ENCODE results near the gene HIF1AN.

HIF1AN gene

GRCh38 chr10:100506596-100507356 is 29.0 kb upstream of the HIF1AN start:
- H3K27ac ChIP-seq (ENCODE audit: low read depth, low read length): no peak overlapping the region
- H3K36me3 ChIP-seq (ENCODE audit: control insufficient read depth, insufficient read depth, low read length): no peaks in the 10 kb centered on the region
- H3K9me3 ChIP-seq (ENCODE audit: control insufficient read depth, insufficient read depth, low read length): no peaks in the 10 kb centered on the region
- no peak overlapping the region for H3K4me3 ChIP-seq (ENCODE audit: low read depth, low read length)
- H3K9ac ChIP-seq (ENCODE audit: low read depth, low read length): no peak overlapping the region
- no peaks in the 10 kb centered on the region for H3K4me1 ChIP-seq (ENCODE audit: control insufficient read depth, insufficient read depth, low read length)
- no peaks in the 10 kb centered on the region; the same call in none of the 2 replicates for H3K27me3 ChIP-seq (ENCODE audit: control insufficient read depth, insufficient read depth, low read length)

GRCh38 chr10:100507357-100507732 is 28.4 kb upstream of the HIF1AN start:
- Histone ChIP-seq H3K9me3 (ENCODE audit: control insufficient read depth, insufficient read depth, low read length) (no peaks in the 10 kb centered on the region), H3K4me3 (ENCODE audit: low read depth, low read length) (no peak overlapping the region), H3K27me3 (ENCODE audit: control insufficient read depth, insufficient read depth, low read length) (no peaks in the 10 kb centered on the region; the same call in 1 of the 2 replicates), H3K9ac (ENCODE audit: low read depth, low read length) (no peak overlapping the region), H3K4me1 (ENCODE audit: control insufficient read depth, insufficient read depth, low read length) (no peaks in the 10 kb centered on the region), H3K27ac (ENCODE audit: low read depth, low read length) (no peak overlapping the region), H3K36me3 (ENCODE audit: control insufficient read depth, insufficient read depth, low read length) (no peaks in the 10 kb centered on the region)

GRCh38 chr10:100508266-100508665 is 27.5 kb upstream of the HIF1AN start:
- Histone ChIP-seq H3K4me1 (ENCODE audit: control insufficient read depth, insufficient read depth, low read length) (no peaks in the 10 kb centered on the region), H3K36me3 (ENCODE audit: control insufficient read depth, insufficient read depth, low read length) (no peaks in the 10 kb centered on the region), H3K27me3 (ENCODE audit: control insufficient read depth, insufficient read depth, low read length) (no peaks in the 10 kb centered on the region; the same call in 1 of the 2 replicates), H3K27ac (ENCODE audit: low read depth, low read length) (no peak overlapping the region), H3K9me3 (ENCODE audit: control insufficient read depth, insufficient read depth, low read length) (no peaks in the 10 kb centered on the region), H3K9ac (ENCODE audit: low read depth, low read length) (no peak overlapping the region), H3K4me3 (ENCODE audit: low read depth, low read length) (no peak overlapping the region)

- Histone ChIP-seq H3K4me1 (ENCODE audit: control insufficient read depth, insufficient read depth, low read length) (no peaks in the 10 kb centered on the region), H3K4me3 (ENCODE audit: low read depth, low read length) (no peak overlapping the region), H3K27ac (ENCODE audit: low read depth, low read length) (no peak overlapping the region), H3K9ac (ENCODE audit: low read depth, low read length) (no peak overlapping the region), H3K27me3 (ENCODE audit: control insufficient read depth, insufficient read depth, low read length) (no peaks in the 10 kb centered on the region; the same call in 1 of the 2 replicates), H3K36me3 (ENCODE audit: control insufficient read depth, insufficient read depth, low read length) (no peaks in the 10 kb centered on the region), H3K9me3 (ENCODE audit: control insufficient read depth, insufficient read depth, low read length) (no peaks in the 10 kb centered on the region)
Measured at GRCh38 chr10:100508691-100509150, 27.0 kb upstream of the HIF1AN start.

- Histone ChIP-seq H3K27ac (ENCODE audit: low read depth, low read length) (no peak overlapping the region), H3K9me3 (ENCODE audit: control insufficient read depth, insufficient read depth, low read length) (no peaks in the 10 kb centered on the region), H3K27me3 (ENCODE audit: control insufficient read depth, insufficient read depth, low read length) (no peaks in the 10 kb centered on the region; the same call in 1 of the 2 replicates), H3K36me3 (ENCODE audit: control insufficient read depth, insufficient read depth, low read length) (no peaks in the 10 kb centered on the region), H3K9ac (ENCODE audit: low read depth, low read length) (no peak overlapping the region), H3K4me3 (ENCODE audit: low read depth, low read length) (no peak overlapping the region), H3K4me1 (ENCODE audit: control insufficient read depth, insufficient read depth, low read length) (no peaks in the 10 kb centered on the region)
Measured at GRCh38 chr10:100509241-100509840, 26.4 kb upstream of the HIF1AN start.

- Histone ChIP-seq H3K4me3 (ENCODE audit: low read depth, low read length) (no peak overlapping the region), H3K9ac (ENCODE audit: low read depth, low read length) (no peak overlapping the region), H3K27ac (ENCODE audit: low read depth, low read length) (no peak overlapping the region), H3K4me1 (ENCODE audit: control insufficient read depth, insufficient read depth, low read length) (no peaks in the 10 kb centered on the region), H3K9me3 (ENCODE audit: control insufficient read depth, insufficient read depth, low read length) (no peaks in the 10 kb centered on the region), H3K36me3 (ENCODE audit: control insufficient read depth, insufficient read depth, low read length) (no peaks in the 10 kb centered on the region), H3K27me3 (ENCODE audit: control insufficient read depth, insufficient read depth, low read length) (no peaks in the 10 kb centered on the region; the same call in 1 of the 2 replicates)
Measured at GRCh38 chr10:100510533-100511308, 25.0 kb upstream of the HIF1AN start.

GRCh38 chr10:100515612-100516011 is 20.1 kb upstream of the HIF1AN start:
- H3K36me3 ChIP-seq (ENCODE audit: control insufficient read depth, insufficient read depth, low read length): no peaks in the 10 kb centered on the region
- H3K4me3 ChIP-seq (ENCODE audit: low read depth, low read length): no peak overlapping the region
- no peaks in the 10 kb centered on the region for H3K9me3 ChIP-seq (ENCODE audit: control insufficient read depth, insufficient read depth, low read length)
- peaks cover 29% of the 10 kb centered on the region for H3K27me3 ChIP-seq (ENCODE audit: control insufficient read depth, insufficient read depth, low read length)
- H3K9ac ChIP-seq (ENCODE audit: low read depth, low read length): no peak overlapping the region
- H3K27ac ChIP-seq (ENCODE audit: low read depth, low read length): no peak overlapping the region
- H3K4me1 ChIP-seq (ENCODE audit: control insufficient read depth, insufficient read depth, low read length): peaks cover 3% of the 10 kb centered on the region; the same call in 1 of the 2 replicates

GRCh38 chr10:100516847-100517246 is 18.9 kb upstream of the HIF1AN start:
- Histone ChIP-seq H3K4me1 (ENCODE audit: control insufficient read depth, insufficient read depth, low read length) (peaks cover 3% of the 10 kb centered on the region; the same call in 1 of the 2 replicates), H3K4me3 (ENCODE audit: low read depth, low read length) (no peak overlapping the region), H3K36me3 (ENCODE audit: control insufficient read depth, insufficient read depth, low read length) (no peaks in the 10 kb centered on the region), H3K27me3 (ENCODE audit: control insufficient read depth, insufficient read depth, low read length) (peaks cover 34% of the 10 kb centered on the region), H3K9me3 (ENCODE audit: control insufficient read depth, insufficient read depth, low read length) (no peaks in the 10 kb centered on the region), H3K9ac (ENCODE audit: low read depth, low read length) (no peak overlapping the region), H3K27ac (ENCODE audit: low read depth, low read length) (no peak overlapping the region)

- Histone ChIP-seq H3K4me1 (ENCODE audit: control insufficient read depth, insufficient read depth, low read length) (peaks cover 3% of the 10 kb centered on the region; the same call in 1 of the 2 replicates), H3K4me3 (ENCODE audit: low read depth, low read length) (peak overlapping the region; percentile 67)
Measured at GRCh38 chr10:100518761-100519241, 16.9 kb upstream of the HIF1AN start.

GRCh38 chr10:100519311-100520051 is 16.3 kb upstream of the HIF1AN start, which contains the start of gene SEC31B:
SEC31B (minus strand) TSS chr10:100519861; CDS start chr10:100516952, 2,909 bp downstream.
- H3K9me3 ChIP-seq (ENCODE audit: control insufficient read depth, insufficient read depth, low read length): no peaks in the 10 kb centered on the region
- H3K9ac ChIP-seq (ENCODE audit: low read depth, low read length): no peak within 1 kb of the TSS
- no peak within 1 kb of the TSS for H3K27ac ChIP-seq (ENCODE audit: low read depth, low read length)
- peaks cover 34% of the 10 kb centered on the region for H3K27me3 ChIP-seq (ENCODE audit: control insufficient read depth, insufficient read depth, low read length)
- H3K36me3 ChIP-seq (ENCODE audit: control insufficient read depth, insufficient read depth, low read length): peaks cover 19% of the 10 kb centered on the region
- peak within 1 kb of the TSS; percentile 67 for H3K4me3 ChIP-seq (ENCODE audit: low read depth, low read length)
- peaks cover 3% of the 10 kb centered on the region; the same call in 1 of the 2 replicates for H3K4me1 ChIP-seq (ENCODE audit: control insufficient read depth, insufficient read depth, low read length)

More at GRCh38 chr10:100518761-100519241, 16.9 kb upstream of the HIF1AN start:
- H3K9ac ChIP-seq (ENCODE audit: low read depth, low read length): no peak overlapping the region
- peaks cover 13% of the 10 kb centered on the region for H3K36me3 ChIP-seq (ENCODE audit: control insufficient read depth, insufficient read depth, low read length)
- no peak overlapping the region for H3K27ac ChIP-seq (ENCODE audit: low read depth, low read length)
- peaks cover 34% of the 10 kb centered on the region for H3K27me3 ChIP-seq (ENCODE audit: control insufficient read depth, insufficient read depth, low read length)
- no peaks in the 10 kb centered on the region for H3K9me3 ChIP-seq (ENCODE audit: control insufficient read depth, insufficient read depth, low read length)

Data from HUES48 (cell line).